GM06990 (cell line): ENCODE measurements around the gene GP1BB.

Experiments used
- DNase-seq: peaks from one replicate; pipeline ENCODE4 v3.0.0-alpha.2; 2011; ENCODE audit not compliant: insufficient read length; ENCODE audit errors: extremely low read depth
- H3K27me3 ChIP-seq: replicated peaks from 2 replicates; pipeline ENCODE4 v1.6.0; 2011; ENCODE audit warnings: low read length; ENCODE audit not compliant: control insufficient read depth, insufficient read depth
- H3K36me3 ChIP-seq: 2 replicates; pipeline ENCODE4 v1.5.1; 2011; ENCODE audit warnings: low read length; ENCODE audit not compliant: control insufficient read depth, insufficient read depth
- H3K4me3 ChIP-seq: replicated peaks from 2 replicates; pipeline ENCODE4 v1.5.1; 2011; ENCODE audit warnings: low read depth, mild to moderate bottlenecking, control low read depth, low read length
- CTCF ChIP-seq: IDR thresholded peaks from 2 replicates; pipeline ENCODE4 v1.5.1; 2011; ENCODE audit warnings: low read length, control low read depth, mild to moderate bottlenecking, inconsistent platforms; ENCODE audit not compliant: insufficient read depth, poor library complexity, severe bottlenecking

Gene GP1BB

GRCh38 chr22:19766240-19766510 lies 42.8 kb downstream of the GP1BB start:
- DNase-seq, result no peak
- no peaks in the 10 kb centered on the region for H3K36me3 ChIP-seq
- H3K4me3 ChIP-seq, result no peak overlapping the region
- no peaks in the 10 kb centered on the region; the same call in none of the 2 replicates for H3K27me3 ChIP-seq
- no peak for TF ChIP-seq CTCF

- H3K27me3 ChIP-seq, result no peaks in the 10 kb centered on the region; the same call in none of the 2 replicates
- DNase-seq, result peak; percentile 43
- peak; percentile 49 for TF ChIP-seq CTCF
- peak overlapping the region; percentile 14; the same call in 1 of the 2 replicates for H3K4me3 ChIP-seq
- no peaks in the 10 kb centered on the region for H3K36me3 ChIP-seq
Observed at GRCh38 chr22:19766511-19767426, 43.4 kb downstream of the GP1BB start.

GRCh38 chr22:19767427-19768341 lies 44.3 kb downstream of the GP1BB start:
- TF ChIP-seq CTCF, result no peak
- Histone ChIP-seq H3K36me3 (no peaks in the 10 kb centered on the region), H3K4me3 (no peak overlapping the region), H3K27me3 (no peaks in the 10 kb centered on the region; the same call in none of the 2 replicates)
- DNase-seq, result no peak

GRCh38 chr22:19769393-19769715 lies 46.0 kb downstream of the GP1BB start:
- no peaks in the 10 kb centered on the region; the same call in none of the 2 replicates for H3K27me3 ChIP-seq
- no peaks in the 10 kb centered on the region for H3K36me3 ChIP-seq
- DNase-seq, result no peak
- TF ChIP-seq CTCF, result no peak
- no peak overlapping the region for H3K4me3 ChIP-seq

GRCh38 chr22:19770349-19771220 lies 47.2 kb downstream of the GP1BB start:
- Histone ChIP-seq H3K36me3 (no peaks in the 10 kb centered on the region), H3K4me3 (no peak overlapping the region), H3K27me3 (no peaks in the 10 kb centered on the region; the same call in none of the 2 replicates)
- TF ChIP-seq CTCF, result no peak
- DNase-seq, result no peak
